HL-60 (cell line): ENCODE data around the gene BEST2.

Experiments
- CTCF ChIP-seq: IDR thresholded peaks from one replicate; pipeline ENCODE4 v1.5.1; 2011; ENCODE audit warnings: low read length, control low read depth, inconsistent platforms; ENCODE audit not compliant: insufficient read depth
- POLR2AphosphoS5 ChIP-seq: IDR thresholded peaks from 2 replicates; pipeline ENCODE4 v1.6.1; 2012; ENCODE audit warnings: low read depth

- TF ChIP-seq CTCF (no peak), POLR2AphosphoS5 (no peak)
These were observed 15.6 kb downstream of the BEST2 start for GRCh38 chr19:12767150-12767549.
